ENCODE measurements around the gene AGPAT3. TPM values are rescaled to one million over a fixed set of nuclear protein-coding genes. Genes with fewer than 3 reads are reported as not detected.
"Not testable (repeated sequence)": the region's sequence is repeated elsewhere in the genome, so short reads cannot be mapped to it uniquely, and the experiment has no call there.

The AGPAT3 gene
- total RNA-seq, 1 donor from 2014 or later, result 107 TPM

- no peak for DNase-seq (ENCODE audit: low spot score)
Observed at GRCh38 chr21:43834146-43834905, 30.7 kb upstream of the AGPAT3 start.

- DNase-seq (ENCODE audit: low spot score), result no peak
Observed at GRCh38 chr21:43835050-43835449, 30.0 kb upstream of the AGPAT3 start.

- no peak for DNase-seq (ENCODE audit: low spot score)
Observed at GRCh38 chr21:43835861-43836260, 29.2 kb upstream of the AGPAT3 start.

DNA sequence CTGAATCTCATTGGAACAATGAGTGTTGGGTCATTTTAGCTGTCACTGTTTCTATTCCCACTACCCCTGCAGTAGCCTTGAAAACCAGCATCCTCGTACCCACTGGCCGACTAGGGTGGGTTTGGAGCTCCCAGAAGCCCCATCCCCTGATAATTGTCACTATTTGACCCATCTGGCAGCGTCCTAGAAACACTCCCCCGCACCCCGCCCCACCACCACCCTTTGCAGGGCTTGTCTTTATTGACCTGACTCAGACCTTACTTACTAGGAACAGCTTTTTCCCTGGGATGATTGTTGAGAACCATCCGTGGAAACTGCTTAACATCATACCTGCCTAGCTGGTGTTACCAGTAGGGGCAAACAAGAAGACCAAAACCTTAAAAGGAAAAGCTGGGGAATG, 28.4 kb upstream of the AGPAT3 start:
- DNase-seq (ENCODE audit: low spot score), result no peak

DNA sequence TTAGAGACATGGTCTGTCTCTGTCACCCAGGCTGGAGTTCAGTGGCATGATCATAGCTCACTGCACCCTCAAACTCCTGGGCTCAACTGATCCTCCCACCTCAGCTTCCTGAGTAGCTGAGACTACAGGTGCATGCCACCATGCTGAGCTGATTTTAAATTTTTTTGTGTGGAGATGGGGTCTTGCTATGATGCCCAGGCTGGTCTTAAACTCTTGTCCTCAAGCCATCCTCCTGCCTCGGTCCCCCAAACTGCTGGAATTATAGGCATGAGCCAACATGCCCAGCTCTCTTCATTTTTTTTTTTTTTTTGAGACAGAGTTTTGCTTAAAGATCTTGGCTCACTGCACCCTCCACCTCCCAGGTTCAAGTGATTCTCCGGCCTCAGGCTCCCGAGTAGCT, 24.8 kb upstream of the AGPAT3 start:
- DNase-seq (ENCODE audit: low spot score), result no peak

GRCh38 chr21:43842742-43843141, 22.3 kb upstream of the AGPAT3 start:
- DNase-seq (ENCODE audit: low spot score), result no peak

- not testable (repeated sequence) for DNase-seq (ENCODE audit: low spot score)
Observed at GRCh38 chr21:43844906-43845305, 20.1 kb upstream of the AGPAT3 start.

- DNase-seq (ENCODE audit: low spot score), result no peak
Observed at GRCh38 chr21:43845386-43845785, 19.6 kb upstream of the AGPAT3 start.

- no peak for DNase-seq (ENCODE audit: low spot score)
Observed at GRCh38 chr21:43846430-43846829, 18.6 kb upstream of the AGPAT3 start.

- DNase-seq (ENCODE audit: low spot score), result no peak
Observed at GRCh38 chr21:43847301-43847700, 17.7 kb upstream of the AGPAT3 start.

- DNase-seq (ENCODE audit: low spot score), result no peak
Observed at GRCh38 chr21:43848771-43849170, 16.3 kb upstream of the AGPAT3 start.

- no peak for DNase-seq (ENCODE audit: low spot score)
Observed at GRCh38 chr21:43849532-43850299, 15.3 kb upstream of the AGPAT3 start.

DNA sequence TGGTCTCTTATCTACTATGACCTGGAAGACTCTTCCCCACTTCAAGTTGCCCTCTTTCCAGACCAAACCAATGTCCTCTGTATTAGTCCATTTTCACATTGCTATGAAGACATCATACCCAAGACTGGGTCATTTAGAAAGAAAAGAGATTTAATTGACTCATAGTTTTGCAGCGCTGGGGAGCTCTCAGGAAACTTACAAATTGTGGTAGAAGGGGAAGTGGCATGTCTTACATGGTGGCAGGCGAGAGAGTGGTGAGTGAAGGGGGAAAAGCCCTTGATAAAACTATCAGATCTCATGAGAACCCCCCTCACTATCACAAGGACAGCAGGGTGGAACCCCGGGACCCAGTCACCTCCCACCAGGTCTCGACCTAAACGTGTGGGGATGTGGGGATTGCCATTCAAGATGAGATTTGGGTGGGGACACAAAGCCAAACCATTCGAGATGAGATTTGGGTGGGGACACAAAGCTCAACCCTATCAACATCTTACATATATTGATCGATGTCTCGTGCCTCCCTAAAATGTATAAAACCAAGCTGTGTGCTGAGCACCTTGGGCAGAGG, 14.2 kb upstream of the AGPAT3 start:
- DNase-seq (ENCODE audit: low spot score), result no peak

DNA sequence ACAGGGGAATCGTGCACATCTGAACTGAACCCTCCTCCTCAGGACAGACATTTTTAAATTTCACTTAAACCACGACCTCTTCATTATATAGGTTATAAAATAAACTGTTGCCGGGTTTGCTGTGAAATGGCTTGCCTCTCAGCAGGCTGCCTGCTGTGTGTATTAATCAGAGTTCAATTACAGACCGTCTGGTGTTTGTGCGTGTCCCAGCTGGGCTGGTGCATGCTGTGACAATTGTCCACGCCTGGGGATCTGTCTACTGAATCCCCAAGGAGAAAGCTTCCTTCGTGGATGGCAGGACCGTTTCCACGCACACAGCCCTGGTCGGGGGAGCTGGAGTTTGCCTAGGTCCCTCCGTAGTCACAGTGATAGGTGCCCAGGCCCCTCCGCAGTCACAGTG, 13.4 kb upstream of the AGPAT3 start:
- DNase-seq (ENCODE audit: low spot score), result no peak

GRCh38 chr21:43853851-43854772, 10.9 kb upstream of the AGPAT3 start:
- no peak for DNase-seq (ENCODE audit: low spot score)

- DNase-seq (ENCODE audit: low spot score), result no peak
Observed at GRCh38 chr21:43854773-43855633, 10.0 kb upstream of the AGPAT3 start.

- no peak for DNase-seq (ENCODE audit: low spot score)
Observed at GRCh38 chr21:43855955-43856354, 9.1 kb upstream of the AGPAT3 start.

DNA sequence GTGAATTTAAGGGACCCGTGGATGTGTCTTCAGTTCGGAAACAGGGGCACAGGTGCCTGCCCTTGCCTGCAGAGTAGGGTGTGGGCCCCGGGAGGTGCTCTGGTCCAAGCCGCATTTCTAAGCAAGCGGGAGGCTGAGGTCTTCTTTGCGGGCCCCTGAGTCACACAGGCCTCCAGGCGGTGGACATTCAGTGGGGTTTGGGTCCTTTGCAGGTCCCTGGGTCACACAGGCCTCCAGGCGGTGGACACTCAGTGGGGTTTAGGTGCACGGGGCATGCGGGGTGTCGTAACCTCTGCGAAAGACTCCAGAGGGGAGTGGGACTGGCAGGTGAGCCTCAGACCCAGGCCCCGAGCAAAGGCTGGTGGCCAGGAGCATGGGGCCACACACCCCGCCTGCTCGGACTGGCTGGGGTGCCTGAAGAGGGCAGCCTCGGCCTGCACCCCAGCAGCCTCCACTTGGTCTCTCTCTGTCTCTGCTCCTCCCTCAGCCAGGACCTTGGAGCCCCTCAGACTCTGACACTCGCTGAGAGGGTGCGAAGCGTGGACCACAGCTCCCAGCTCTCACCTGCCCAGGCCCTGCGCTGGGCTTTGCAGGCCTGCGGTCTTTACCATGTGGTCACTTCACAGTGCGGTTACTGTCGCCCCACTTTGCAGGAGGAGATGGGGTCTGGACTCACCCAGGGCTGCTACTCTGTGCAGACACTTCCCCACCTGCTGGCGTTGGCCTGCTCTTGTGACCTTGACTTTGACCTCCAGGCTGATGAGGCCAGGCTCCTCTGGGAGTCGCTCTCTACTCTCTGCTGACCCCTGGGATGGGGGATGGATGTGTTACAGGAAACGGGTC, 6.0 kb upstream of the AGPAT3 start:
- no peak for DNase-seq (ENCODE audit: low spot score)

- no peak for DNase-seq (ENCODE audit: low spot score)
Observed at GRCh38 chr21:43859747-43860214, 5.2 kb upstream of the AGPAT3 start.

- DNase-seq (ENCODE audit: low spot score), result no peak
Observed at GRCh38 chr21:43861706-43862105, 3.3 kb upstream of the AGPAT3 start.

Data from mucosa of gallbladder (tissue), 1 donor.